C4-2B (cell line): Measurements from ENCODE around the gene CLEC20A.

Experiments used
- ZFX ChIP-seq: fragments of 450-650 bp; IDR thresholded peaks from 2 replicates; pipeline ENCODE4 v1.6.1; 2017
- TF ChIP-seq, protein P1 (sequence below): fragments of 450-650 bp; conservative IDR thresholded peaks from 2 replicates; pipeline ENCODE4 v1.5.1; 2017; ENCODE audit warnings: mild to moderate bottlenecking

DNA sequence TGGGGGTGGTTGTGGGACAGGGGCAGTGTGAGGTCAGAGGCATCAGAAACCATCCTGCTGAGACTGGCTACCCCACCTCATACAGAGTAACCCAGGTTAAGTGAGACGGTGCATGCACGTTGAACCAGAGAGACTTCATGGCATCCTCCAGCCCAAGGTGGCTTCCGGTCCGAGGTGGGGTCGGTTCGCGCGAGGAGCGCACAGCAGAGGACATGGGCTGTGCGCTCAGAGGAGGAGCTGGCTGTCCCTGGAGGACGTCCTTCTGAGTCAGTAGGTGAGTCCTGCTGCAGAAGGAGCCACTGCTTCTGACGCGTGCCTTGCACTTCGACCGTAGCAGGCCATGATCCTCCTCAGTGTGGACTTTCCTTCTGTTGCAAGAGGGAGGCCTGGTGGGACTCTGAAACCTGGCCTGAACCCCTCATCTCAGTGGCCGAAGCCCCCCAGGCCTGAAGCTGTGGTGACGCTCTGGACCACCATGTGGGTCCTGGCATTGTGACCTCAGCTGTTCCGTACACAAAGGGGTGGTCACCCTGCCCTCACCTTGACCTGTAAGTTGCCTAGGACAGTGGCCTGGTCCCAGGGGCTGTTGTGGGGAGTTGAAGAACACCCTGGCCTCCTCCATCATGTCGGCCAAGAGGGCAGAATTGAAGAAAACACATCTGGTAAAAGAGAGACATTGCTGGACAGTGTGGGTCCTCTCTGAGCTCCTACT is 16.0 kb upstream of the CLEC20A start, which contains the start of gene TEX35:
- TF ChIP-seq, protein P1, sequence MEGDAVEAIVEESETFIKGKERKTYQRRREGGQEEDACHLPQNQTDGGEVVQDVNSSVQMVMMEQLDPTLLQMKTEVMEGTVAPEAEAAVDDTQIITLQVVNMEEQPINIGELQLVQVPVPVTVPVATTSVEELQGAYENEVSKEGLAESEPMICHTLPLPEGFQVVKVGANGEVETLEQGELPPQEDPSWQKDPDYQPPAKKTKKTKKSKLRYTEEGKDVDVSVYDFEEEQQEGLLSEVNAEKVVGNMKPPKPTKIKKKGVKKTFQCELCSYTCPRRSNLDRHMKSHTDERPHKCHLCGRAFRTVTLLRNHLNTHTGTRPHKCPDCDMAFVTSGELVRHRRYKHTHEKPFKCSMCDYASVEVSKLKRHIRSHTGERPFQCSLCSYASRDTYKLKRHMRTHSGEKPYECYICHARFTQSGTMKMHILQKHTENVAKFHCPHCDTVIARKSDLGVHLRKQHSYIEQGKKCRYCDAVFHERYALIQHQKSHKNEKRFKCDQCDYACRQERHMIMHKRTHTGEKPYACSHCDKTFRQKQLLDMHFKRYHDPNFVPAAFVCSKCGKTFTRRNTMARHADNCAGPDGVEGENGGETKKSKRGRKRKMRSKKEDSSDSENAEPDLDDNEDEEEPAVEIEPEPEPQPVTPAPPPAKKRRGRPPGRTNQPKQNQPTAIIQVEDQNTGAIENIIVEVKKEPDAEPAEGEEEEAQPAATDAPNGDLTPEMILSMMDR: no peak
- no peak for TF ChIP-seq ZFX
